ENCODE results near the gene SLC31A1. TPM values are rescaled to one million over a fixed set of nuclear protein-coding genes. Genes with fewer than 3 reads are reported as not detected.

The SLC31A1 gene
- 17.6 TPM for total RNA-seq (2021; ENCODE audit: unreplicated experiment)
- 10.7 TPM for polyA plus RNA-seq (2012; ENCODE audit: insufficient read length)
- percentile 69 among the genes with signal in this experiment for Bru-seq, nascent RNA
- percentile 76 among the genes with signal in this experiment for BruChase-seq, experiment 1, labeled RNA remaining after a 2-hour chase
- percentile 83 among the genes with signal in this experiment for BruChase-seq, experiment 2, labeled RNA remaining after a 6-hour chase
- long read RNA-seq, full-length matches to known transcripts: 45 of 64 reads
- long read RNA-seq, partial matches to known transcripts: 17 of 64 reads
- long read RNA-seq, other reads (novel, unspliced or antisense): 2 of 64 reads

DNA sequence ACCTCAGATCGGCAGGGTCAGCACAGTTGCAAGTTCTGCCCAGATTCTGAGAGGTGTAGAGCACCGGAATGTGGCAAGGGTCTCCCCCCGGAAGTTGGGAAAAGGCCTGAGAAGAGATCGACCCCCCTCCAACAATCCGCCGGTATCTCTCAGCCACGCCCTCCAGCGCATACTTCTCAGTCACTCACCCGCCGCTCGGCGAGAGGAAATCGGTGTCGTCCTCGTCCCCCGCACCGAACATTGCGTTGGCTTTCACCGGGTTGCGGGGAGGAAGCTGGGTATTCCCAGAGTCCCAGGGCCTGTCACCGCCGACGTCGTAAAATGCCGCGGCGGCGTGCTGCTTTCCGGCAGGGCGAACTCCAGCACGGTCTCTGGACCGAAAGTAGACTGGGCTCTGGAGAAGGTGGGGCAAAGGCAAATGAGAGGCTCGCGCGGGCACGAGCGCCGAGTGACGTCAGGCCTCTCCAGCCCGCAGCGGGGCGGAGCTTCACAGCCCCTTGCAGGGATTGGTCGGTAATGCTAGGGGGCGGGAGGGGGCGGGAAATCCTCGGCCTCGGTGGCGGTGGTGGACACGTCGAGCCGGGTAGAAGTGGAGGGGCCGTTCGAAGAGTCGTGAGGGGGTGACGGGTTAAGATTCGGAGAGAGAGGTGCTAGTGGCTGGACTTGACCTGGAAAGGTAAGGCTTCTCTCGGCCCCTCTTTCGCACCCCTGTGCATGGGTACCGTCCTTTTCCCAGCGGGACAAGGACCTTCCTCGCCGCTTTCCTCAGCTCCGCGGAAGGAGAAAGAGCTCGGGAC, at the start of gene SLC31A1, which contains the start of gene FKBP15:
Gene SLC31A1, plus strand, starts transcription at position 542 of the 797 bp plus-strand sequence. CDS start 34,605 bp downstream, outside the sequence.
Gene FKBP15, minus strand, starts transcription at position 275 of the 797 bp plus-strand sequence. Its CDS starts 34 bp downstream, at position 241.
- no peaks in the 10 kb centered on the region for H3K9me3 ChIP-seq (ENCODE audit: control insufficient read depth, insufficient read depth, low read depth, low read length)
- intact Hi-C loops (cut with micrococcal nuclease; ENCODE audit: unreplicated experiment): no loop called here
- peak within 1 kb of the TSS; percentile 85 for H3K27ac ChIP-seq (ENCODE audit: low read length)
- no peaks in the 10 kb centered on the region for H3K27me3 ChIP-seq (ENCODE audit: control insufficient read depth, insufficient read depth, low read length)
- no peaks in the 10 kb centered on the region; the same call in 1 of the 2 replicates for H3K36me3 ChIP-seq (ENCODE audit: control insufficient read depth, insufficient read depth, low read length)
- TF ChIP-seq, protein P1, sequence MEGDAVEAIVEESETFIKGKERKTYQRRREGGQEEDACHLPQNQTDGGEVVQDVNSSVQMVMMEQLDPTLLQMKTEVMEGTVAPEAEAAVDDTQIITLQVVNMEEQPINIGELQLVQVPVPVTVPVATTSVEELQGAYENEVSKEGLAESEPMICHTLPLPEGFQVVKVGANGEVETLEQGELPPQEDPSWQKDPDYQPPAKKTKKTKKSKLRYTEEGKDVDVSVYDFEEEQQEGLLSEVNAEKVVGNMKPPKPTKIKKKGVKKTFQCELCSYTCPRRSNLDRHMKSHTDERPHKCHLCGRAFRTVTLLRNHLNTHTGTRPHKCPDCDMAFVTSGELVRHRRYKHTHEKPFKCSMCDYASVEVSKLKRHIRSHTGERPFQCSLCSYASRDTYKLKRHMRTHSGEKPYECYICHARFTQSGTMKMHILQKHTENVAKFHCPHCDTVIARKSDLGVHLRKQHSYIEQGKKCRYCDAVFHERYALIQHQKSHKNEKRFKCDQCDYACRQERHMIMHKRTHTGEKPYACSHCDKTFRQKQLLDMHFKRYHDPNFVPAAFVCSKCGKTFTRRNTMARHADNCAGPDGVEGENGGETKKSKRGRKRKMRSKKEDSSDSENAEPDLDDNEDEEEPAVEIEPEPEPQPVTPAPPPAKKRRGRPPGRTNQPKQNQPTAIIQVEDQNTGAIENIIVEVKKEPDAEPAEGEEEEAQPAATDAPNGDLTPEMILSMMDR (IDR thresholded peaks at IDR 0.05): no peak
- TF ChIP-seq POLR2AphosphoS5 (IDR thresholded peaks at IDR 0.05; ENCODE audit: low read depth, low read length) (peak; percentile 53; the same call in 1 of the 2 replicates), SIN3A (IDR thresholded peaks at IDR 0.05; ENCODE audit: borderline replicate concordance, insufficient read depth, low read depth, low read length) (0 out of 2 replicates have a peak, but pooled peaks have one; percentile 28), TCF7L2 (IDR thresholded peaks at IDR 0.05; ENCODE audit: low read depth, low read length) (no peak)
- TF ChIP-seq, protein P2, sequence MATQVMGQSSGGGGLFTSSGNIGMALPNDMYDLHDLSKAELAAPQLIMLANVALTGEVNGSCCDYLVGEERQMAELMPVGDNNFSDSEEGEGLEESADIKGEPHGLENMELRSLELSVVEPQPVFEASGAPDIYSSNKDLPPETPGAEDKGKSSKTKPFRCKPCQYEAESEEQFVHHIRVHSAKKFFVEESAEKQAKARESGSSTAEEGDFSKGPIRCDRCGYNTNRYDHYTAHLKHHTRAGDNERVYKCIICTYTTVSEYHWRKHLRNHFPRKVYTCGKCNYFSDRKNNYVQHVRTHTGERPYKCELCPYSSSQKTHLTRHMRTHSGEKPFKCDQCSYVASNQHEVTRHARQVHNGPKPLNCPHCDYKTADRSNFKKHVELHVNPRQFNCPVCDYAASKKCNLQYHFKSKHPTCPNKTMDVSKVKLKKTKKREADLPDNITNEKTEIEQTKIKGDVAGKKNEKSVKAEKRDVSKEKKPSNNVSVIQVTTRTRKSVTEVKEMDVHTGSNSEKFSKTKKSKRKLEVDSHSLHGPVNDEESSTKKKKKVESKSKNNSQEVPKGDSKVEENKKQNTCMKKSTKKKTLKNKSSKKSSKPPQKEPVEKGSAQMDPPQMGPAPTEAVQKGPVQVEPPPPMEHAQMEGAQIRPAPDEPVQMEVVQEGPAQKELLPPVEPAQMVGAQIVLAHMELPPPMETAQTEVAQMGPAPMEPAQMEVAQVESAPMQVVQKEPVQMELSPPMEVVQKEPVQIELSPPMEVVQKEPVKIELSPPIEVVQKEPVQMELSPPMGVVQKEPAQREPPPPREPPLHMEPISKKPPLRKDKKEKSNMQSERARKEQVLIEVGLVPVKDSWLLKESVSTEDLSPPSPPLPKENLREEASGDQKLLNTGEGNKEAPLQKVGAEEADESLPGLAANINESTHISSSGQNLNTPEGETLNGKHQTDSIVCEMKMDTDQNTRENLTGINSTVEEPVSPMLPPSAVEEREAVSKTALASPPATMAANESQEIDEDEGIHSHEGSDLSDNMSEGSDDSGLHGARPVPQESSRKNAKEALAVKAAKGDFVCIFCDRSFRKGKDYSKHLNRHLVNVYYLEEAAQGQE (IDR thresholded peaks at IDR 0.05; ENCODE audit: insufficient read depth in 1 of 2, low read depth in 2 of 2, low read length in 1 of 2): no peak
- peak within 1 kb of the TSS; percentile 95 to 98 for H3K4me3 ChIP-seq (ENCODE audit: low read depth in 2 of 2, low read length in 2 of 2)
- peaks cover 8% of the 10 kb centered on the region for H3K4me1 ChIP-seq (ENCODE audit: control insufficient read depth, insufficient read depth, low read length)
- DNase-seq (ENCODE audit: low read depth, low spot score): peak; percentile 84
- POLR2A ChIA-PET: interaction anchor here (0.6 kb wide), 1 partner anchor 203 kb away, joined by 3 read pairs; no protein-coding TSS in a partner anchor
- in situ Hi-C loops (cut with HindIII; ENCODE audit: low pct_unique_long_range_greater_than_20kb, low sequenced_read_pairs): no loop called here
- peak; percentile 99 for ATAC-seq
- CTCF ChIA-PET: interaction anchor here (0.6 kb wide), 3 partner anchors 59 to 658 kb away, joined by 3 to 6 read pairs (median 4); no protein-coding TSS in a partner anchor
- BruUV-seq (replicated peaks): no TSS peak

DNA sequence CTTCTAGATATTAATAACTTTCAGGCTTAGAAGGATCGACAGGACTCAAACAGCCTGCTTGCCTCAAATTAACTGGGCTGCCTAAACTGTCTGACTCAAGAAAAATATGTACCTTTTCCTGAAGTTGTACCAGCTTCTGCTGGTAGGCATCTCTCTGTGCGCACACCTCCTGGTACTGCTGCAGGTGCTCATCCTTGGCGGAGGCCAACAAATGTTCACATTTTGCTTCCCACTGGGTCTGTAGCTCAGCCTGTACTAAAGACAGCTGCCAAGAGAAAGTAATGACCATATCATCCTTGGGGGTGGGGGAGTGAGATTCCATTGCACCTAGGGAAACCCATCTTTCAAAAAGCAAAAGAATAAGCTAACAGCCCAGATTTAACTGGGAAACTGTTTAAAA, 48.0 kb upstream of the SLC31A1 start:
- in situ Hi-C loops (cut with HindIII; ENCODE audit: low pct_unique_long_range_greater_than_20kb, low sequenced_read_pairs): no loop called here
- no peak for TF ChIP-seq POLR2AphosphoS5 (IDR thresholded peaks at IDR 0.05; ENCODE audit: low read depth, low read length)
- TF ChIP-seq, protein P2 (IDR thresholded peaks at IDR 0.05; ENCODE audit: insufficient read depth in 1 of 2, low read depth in 2 of 2, low read length in 1 of 2): no peak
- TF ChIP-seq, protein P1 (IDR thresholded peaks at IDR 0.05): no peak
- no peak for TF ChIP-seq SIN3A (IDR thresholded peaks at IDR 0.05; ENCODE audit: borderline replicate concordance, insufficient read depth, low read depth, low read length)
- no peak for TF ChIP-seq TCF7L2 (IDR thresholded peaks at IDR 0.05; ENCODE audit: low read depth, low read length)
- Histone ChIP-seq H3K9me3 (ENCODE audit: control insufficient read depth, insufficient read depth, low read depth, low read length) (no peaks in the 10 kb centered on the region), H3K36me3 (ENCODE audit: control insufficient read depth, insufficient read depth, low read length) (peaks cover 19% of the 10 kb centered on the region), H3K4me3 (ENCODE audit: low read depth in 2 of 2, low read length in 2 of 2) (no peak overlapping the region), H3K27ac (ENCODE audit: low read length) (no peak overlapping the region), H3K27me3 (ENCODE audit: control insufficient read depth, insufficient read depth, low read length) (no peaks in the 10 kb centered on the region), H3K4me1 (ENCODE audit: control insufficient read depth, insufficient read depth, low read length) (no peaks in the 10 kb centered on the region)
- ATAC-seq: no peak
- BruUV-seq (replicated peaks): no TSS peak
- CTCF ChIA-PET: no interaction called here
- POLR2A ChIA-PET: no interaction called here
- intact Hi-C loops (cut with micrococcal nuclease; ENCODE audit: unreplicated experiment): no loop called here
- no peak for DNase-seq (ENCODE audit: low read depth, low spot score)

All from Panc1 (cell line).